GM18861 (cell line): Measurements from ENCODE around the gene KCNAB1.
"Not testable (repeated sequence)": the region's sequence is repeated elsewhere in the genome, so short reads cannot be mapped to it uniquely, and the experiment has no call there.

Experiments used
- ATAC-seq: cut with Tn5 transposase; IDR thresholded peaks from one replicate; pipeline ENCODE4 v1.9.1; 2021; ENCODE audit not compliant: unreplicated experiment

The KCNAB1 gene

DNA sequence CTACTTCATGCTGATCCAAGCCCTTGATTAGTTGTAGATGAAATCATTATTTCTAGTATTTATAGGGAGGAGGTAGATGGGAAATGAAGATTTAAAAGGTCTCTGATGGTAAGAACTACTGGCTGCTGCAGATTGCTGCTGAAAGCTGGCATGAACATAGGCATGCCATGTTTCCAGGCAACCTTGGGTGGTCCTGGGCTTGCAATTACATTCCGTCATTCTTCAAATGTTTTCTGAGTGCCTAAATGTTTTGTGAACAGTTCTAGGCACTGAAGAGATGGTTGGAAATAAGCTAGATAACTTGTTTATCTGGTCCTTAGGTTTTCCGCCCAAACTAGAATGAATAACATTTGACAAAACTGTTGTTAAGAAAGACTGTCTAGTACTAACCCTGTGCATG lies 95.8 kb downstream of the KCNAB1 start:
- no peak for ATAC-seq

DNA sequence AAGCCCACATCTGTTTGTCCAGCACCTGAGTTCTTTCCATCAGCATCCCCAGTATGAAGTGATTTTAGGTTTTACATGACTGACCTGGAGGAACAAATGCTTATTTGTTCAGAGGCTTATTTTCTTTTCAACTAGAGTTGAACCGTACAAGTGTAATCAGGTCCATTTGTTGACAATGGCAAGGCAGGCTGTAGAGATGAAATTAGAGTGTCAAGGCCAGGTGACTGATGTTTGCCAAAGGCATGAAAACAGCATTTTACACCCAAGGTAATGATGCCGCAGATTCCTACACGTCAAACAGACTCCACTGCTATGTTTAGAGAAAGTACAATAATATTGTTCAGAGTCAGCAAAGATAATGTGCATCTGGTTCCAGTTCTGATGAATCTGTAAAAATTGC lies 96.5 kb downstream of the KCNAB1 start:
- ATAC-seq, result no peak

DNA sequence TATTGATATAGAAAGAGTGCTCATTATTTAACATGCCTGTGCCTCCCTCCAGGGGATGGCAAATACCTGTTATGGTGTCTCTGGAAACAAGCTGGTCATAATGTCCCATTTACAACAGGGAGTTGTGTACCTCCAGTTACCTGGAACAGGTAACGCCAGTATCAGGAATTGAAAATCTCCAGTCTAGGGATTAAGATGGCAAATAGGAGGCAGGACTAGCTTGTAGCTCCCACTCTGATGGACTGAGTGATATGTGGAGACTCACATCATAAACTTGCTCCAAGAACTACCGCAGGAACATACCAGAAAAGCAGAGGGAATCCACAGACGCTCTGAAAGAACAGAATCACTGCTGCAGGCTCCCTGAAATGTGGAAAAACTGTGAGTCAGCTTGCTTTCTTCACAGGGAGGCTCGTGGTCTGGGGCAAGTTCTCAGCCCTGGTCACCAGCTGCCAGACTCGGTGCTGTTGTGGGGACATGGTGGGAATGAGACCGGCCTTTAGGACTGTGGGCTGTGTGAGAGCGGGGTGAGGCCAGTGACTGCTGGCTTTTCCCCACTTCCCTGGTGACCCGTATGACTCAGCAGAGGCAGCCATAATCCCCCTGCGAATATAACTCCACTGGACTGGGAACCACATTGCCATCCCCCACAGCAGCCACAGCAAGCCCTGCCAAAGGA lies 97.4 kb downstream of the KCNAB1 start:
- ATAC-seq, result no peak

DNA sequence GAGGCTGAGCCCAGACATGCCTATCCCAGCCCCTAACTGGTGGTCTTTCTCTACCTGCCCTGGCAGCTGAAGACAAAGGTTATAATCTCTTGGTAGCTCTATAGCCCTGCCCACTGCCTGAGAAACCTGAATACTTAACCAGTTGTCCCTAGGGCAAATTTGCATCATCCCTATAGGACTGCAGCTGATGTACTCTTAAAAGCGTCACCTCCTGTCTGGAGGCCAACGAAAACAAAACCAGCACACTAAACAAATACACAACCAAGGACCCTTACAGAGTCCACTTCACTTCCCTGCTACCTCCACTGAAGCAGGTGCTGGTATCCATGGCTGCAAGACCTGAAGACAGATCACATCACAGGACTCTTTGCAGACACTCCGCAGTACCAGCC lies 98.0 kb downstream of the KCNAB1 start:
- no peak for ATAC-seq

DNA sequence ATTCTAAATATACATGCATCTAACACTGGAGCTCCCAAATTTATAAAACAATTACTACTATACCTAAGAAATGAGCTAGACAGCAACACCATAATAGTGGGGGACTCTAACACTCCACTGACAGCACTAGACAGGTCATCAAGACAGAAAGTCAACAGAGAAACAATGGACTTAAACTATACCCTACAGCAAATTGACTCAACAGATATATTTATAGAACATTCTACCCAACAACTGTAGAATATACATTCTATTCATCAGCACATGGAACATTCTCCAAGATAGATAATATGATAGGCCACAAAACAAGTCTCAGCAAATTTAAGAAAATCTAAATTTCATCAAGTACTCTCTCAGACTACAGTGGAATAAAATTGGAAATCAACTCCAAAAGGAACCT lies 102.0 kb downstream of the KCNAB1 start:
- not testable (repeated sequence) for ATAC-seq

DNA sequence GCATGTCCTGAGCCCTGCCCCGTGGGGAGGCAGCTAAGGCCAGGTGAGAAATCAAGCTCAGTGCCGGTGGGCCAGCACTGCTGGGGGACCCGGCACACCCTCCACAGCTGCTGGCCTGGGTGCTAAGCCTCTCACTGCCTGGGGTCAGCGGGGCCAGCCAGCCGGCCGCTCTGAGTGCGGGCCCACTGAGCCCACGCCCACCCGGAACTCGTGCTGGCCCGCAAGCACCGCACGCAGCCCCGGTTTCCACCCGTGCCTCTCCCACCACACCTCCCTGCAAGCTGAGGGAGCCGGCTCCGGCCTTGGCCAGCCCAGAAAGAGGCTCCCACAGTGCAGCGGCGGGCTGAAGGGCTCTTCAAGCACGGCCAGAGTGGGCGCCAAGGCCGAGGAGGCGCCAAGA lies 103.7 kb downstream of the KCNAB1 start:
- not testable (repeated sequence) for ATAC-seq

DNA sequence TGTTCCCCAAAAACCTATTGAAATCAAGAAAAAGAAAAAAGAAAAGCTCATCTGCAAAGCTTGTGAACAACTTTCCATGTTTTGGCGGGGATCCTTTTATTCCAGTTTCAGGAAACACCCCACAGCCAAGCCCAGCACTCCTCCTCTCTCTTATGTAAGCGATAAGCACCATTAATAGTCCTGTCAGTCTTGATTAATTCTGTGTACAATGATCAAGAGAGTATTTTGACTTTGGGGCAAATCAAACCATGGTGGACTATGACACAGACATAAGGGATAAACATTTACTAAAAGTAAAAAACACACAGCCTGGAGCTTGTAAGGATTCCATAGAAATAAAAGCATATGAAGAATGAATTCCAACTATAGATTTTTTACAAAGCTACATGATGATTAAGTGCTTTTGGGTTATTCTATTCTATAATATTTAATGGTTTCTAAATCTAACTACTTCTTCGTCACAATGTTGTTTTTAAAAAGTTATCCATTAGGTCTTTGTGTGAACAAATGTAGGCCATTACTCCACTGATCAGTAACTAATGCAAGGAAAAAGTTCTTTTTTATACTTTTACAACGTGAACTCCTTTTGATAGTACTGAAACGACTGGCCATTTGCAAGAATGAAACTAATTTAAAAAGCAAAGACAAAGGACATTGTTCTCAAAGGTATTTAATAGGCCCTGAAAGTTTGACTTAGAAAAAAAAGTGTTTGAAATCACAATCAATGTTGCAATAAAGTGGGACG lies 106.5 kb downstream of the KCNAB1 start:
- ATAC-seq, result no peak

DNA sequence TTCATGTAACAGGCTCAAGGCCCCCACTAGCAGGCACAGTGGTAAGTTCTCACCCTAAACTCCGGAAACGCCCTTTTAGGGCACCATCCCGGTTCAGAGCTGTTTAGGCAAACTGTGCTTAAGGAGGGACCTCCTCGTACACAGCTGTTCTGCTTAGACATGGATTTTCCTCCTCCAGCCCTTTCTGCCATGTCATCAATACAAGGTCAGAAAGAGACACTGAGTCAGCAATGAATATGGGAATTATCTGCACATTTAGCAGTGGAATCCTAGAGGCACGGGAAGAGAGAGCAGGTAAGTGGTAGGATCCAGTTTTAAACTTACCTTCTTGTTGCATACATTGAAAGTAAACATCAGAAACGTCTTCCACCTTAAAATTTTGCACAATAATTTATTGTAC lies 107.3 kb downstream of the KCNAB1 start:
- ATAC-seq, result no peak

DNA sequence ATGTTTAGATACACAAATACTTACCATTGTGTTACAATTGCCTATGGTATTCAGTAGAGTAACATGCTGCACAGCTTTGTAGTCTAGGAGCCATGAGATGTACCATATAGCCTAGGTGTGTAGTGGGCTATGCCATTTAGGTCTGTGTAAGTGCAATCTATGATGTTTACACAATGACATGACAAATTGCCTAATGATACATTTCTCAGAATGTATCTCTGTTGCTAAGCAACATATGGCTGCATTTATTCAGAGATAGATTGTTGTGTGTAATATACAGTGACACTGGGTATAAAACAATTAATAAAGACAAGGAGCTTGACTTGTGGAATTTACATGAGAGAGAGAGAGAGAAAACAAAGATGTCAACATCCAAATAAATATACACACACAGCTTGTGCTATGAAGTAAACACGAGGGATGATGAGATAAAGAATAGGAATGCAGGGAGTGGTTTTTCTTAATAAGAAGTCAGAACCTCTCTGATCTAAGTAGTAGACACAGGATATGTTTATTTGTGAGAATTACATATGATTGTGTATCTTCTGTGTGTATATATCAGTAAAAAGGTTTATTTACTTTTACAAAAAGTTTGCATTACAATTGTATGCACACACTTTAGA lies 110.0 kb downstream of the KCNAB1 start:
- ATAC-seq, result no peak

DNA sequence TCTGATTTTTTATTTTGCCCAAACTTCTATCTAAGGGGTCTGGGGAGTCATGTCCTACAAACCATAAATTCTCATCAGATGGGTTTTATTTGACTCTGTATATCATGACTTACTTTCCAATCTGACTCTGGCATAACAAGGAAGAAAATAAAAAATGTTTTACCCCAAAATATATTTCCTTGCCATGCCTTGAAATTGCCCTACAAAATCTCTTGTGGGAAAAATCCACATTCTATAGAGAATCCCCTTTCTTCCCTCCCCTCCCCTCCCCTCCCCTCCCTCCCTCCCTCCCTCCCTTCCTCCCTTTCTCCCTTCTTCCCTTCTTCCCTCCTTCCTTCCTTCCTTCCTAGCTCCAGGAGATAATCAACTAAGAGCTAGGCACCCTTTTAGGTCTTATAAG lies 110.8 kb downstream of the KCNAB1 start:
- ATAC-seq, result not testable (repeated sequence)

DNA sequence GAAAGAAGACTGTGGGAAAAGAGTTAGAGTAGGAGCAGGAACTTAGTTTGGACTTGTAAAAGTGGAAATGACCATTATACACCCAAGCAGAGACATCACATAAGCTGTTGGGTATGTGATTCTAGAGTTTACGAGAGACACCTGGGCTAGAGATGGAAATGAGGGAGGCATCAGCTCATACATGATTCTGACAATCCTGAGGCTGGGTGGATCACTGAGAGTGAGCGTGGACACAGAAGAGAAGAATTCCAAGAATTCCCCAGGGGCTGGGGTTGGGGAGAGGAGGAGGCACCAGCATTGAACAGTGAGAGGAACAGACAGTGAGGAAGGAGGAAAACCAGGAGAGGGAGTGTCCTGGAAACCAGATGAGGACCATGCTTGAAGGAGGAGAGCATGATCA lies 113.5 kb downstream of the KCNAB1 start:
- no peak for ATAC-seq

DNA sequence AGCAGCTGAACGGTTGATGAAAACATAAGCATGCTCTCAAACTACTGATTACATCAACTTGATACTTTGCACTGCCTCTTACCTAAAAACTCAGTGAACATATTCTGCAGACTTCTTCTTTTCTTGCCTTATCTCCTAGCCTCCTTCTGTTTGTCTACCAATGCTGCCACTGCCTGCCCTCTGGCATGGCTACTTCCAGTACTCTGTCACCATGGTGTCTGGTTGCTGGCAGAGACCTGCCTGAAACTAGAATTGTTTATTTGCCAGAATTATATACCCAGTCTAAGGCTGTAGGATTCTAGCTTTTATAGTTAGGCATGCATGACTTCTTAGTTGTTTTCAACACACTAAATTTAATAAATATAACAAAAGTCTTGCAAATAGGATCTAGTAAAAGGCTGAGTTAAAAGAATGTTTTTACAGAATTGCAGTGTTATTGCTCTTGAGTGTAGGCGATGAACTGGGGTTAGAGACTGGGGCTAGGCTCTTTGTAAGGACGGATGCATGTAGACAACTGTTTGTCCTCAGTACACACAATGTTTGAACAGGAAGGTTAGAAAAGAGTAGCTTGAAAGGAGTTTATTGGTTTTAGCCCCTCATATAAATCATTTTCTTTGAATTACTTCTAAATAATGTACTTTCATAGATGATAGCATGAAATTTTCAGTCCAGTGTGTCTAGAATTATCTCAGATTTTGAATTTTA lies 116.3 kb downstream of the KCNAB1 start:
- no peak for ATAC-seq

DNA sequence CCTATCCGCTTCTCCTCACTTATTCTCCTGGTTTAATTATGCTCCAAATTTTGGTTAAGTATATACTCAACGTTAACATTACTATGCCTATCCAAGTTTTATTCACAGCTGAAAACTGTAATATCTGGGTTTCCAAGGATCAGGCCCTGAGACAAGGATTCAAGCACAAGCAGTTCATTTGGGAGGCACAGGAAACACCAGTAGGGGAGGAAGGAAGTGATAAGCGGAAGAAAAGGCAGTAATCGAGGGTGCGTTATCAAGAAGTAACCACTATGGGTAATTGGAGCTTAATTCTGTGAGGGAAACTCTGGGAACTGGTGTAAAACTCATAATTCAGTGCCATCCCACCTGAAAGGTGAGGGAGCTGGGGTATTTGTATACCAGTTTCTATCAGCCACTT lies 120.3 kb downstream of the KCNAB1 start:
- ATAC-seq, result no peak

DNA sequence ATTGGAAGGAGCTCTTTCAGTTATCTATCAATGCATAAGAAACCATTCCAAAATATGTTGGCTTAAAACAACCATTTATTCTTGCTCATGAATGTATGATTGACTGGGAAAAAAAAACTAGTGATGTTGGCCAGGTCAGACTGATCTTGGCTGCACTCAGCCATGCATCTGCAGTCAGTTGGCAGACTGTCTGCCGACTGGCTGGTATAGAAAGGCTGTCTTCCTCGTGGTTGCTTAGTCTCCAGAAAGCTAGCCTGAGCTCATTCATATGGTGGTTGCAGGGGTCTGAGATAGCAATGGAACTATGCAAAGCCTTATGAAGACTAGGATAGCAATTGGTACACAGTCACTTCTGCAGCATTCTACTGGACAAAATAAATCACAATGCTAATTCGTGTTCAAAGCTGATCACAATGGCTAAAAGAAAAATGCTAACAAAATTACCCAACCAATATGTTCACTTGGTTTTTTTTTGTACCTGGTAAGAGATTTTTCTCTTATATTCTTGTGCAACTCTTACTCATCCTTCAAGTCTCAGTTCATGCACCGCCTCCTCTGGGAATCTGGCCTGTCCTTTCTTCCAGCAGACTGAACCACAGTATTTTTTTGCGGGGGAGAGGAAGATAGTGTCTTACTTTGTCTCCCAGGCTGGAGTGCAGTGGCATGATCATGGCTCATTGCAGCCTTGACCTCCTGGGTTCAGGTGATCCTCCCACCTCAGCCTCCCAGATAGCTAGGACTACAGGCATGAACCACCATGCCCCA lies 126.8 kb downstream of the KCNAB1 start:
- no peak for ATAC-seq

DNA sequence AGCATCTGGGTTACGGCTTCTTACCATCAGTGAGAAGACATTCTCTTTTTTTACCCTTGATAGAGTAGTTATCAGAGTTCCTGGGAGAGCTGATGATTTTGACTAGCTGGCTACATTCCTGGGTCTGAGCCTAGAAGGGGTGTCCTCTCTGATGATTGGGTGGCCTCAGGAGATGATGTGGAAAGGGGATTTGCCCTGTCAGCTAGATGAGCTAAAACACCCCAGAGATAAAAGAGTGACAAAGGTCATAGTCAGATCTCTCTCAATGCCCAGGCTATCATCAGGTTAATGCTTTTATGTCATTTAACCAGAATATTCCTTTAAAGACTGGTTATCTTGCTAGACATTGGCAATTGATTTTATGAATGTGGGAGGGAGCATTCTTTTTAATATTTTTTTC lies 130.2 kb downstream of the KCNAB1 start:
- ATAC-seq, result no peak

DNA sequence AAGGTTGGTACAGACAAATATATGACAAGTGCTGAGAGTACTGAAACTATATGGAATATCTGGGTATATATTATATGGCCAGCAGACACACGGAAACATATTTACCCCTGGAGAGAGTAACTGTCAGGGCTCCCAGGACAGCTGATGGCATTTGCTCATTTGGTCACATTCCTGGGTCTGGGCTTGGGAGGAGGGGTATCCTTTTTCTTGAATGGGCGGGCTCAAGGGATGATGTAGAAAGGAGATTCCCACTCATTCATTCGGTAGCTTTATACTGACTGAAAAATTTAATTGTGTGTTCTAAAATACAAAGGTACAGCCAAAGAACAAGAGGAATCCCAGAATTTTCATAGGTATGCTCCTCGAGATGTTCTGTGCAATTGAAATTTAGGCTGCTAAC lies 131.0 kb downstream of the KCNAB1 start:
- ATAC-seq, result no peak

DNA sequence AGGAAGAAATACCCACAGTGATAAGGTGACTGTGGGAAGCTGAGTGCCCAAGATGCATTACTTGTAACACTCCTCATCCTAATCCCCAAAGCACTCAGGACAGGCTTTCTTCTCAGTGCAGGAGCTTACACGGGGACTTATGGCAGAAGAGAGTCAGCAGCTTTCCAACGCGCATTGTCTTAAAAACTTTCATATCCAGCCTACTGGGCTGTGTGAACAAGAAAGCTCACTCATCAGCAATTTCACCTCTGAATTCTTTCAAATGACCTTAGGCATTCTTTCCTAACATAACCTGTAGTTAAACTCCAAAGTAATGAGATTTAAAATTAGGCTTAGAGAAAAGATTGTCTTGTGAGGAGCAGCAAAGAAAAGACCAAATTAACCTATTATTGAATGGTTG lies 132.3 kb downstream of the KCNAB1 start:
- ATAC-seq, result no peak

DNA sequence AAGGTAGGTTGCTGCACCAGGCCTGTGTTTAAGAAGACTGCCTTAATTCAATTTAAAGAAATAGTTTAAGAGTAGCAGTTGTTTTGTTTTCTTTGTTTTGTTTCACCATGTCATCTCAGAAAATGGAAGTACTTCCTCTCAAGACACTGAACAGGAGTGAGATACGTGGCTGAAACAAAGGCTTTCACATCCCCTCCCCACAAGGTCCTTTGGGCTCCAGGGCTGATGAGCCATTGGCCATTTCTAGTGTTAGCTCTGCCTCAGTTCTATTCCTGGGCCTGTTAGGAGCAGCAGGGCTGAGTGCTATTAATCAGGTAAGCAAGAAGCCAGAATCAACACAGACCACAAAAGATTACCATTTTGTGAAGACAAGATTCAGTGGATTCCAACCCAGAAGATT lies 132.8 kb downstream of the KCNAB1 start:
- no peak for ATAC-seq

DNA sequence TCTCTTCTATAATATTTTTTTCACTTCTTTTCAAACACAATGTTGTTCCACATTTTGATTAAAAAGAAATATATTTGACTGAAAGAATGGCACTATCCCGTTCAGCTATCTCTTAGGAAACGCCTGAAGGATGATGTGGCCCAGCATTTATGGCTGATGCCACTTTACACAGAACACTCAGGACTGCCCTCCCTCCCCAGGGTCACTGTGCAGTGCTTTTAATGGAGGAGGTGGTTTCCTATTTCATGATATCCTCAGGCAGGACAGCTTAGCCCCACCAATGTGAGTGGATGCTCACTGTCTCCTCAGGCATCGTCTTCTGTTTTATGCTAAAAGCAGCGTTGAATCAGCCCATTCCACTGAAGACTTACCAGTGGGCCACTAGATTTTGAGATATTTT lies 135.9 kb downstream of the KCNAB1 start:
- ATAC-seq, result no peak

DNA sequence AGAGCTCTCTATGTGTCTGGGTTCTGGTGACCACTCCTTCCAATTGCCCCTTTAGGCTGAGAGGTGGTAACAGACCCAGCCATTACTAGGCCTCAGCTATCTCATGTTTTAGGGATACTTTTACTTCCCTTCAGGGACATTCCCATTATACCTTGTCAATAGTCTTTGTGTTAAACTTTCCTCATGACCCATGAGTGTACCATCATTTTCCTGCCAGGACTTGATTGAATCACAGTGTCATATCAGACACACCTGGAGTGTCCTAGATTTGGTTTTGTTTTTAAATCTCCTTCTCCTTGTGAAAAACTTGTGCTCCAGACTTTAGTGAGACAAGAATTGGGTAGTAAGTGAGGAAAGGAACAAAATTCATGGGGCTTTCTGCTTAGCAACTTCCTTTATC lies 136.6 kb downstream of the KCNAB1 start:
- no peak for ATAC-seq

DNA sequence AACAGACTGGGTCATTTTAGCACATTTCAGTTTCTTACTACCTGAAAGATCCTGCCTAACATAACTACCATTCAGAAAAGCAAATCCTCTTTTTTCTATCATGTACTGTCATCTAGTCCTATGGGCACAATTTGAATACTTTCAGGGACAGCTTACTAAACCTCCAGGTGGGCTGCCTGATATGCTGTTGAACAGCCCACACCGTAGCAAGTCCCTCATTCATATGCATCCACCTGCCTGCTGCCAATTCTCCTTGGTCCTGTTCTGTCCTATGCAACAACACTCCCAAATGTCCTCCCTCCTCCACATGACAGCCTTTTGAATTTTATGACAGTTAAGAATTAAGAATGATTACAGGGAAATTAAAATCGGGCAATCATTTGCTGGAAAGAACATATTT lies 137.9 kb downstream of the KCNAB1 start:
- no peak for ATAC-seq
